GM19467 (cell line): ENCODE measurements around the gene P2RX7.

Experiments used
- ATAC-seq: cut with Tn5 transposase; IDR thresholded peaks from one replicate; pipeline ENCODE4 v1.9.1; 2021; ENCODE audit warnings: mild to moderate bottlenecking, moderate library complexity; ENCODE audit not compliant: unreplicated experiment

The P2RX7 gene

DNA sequence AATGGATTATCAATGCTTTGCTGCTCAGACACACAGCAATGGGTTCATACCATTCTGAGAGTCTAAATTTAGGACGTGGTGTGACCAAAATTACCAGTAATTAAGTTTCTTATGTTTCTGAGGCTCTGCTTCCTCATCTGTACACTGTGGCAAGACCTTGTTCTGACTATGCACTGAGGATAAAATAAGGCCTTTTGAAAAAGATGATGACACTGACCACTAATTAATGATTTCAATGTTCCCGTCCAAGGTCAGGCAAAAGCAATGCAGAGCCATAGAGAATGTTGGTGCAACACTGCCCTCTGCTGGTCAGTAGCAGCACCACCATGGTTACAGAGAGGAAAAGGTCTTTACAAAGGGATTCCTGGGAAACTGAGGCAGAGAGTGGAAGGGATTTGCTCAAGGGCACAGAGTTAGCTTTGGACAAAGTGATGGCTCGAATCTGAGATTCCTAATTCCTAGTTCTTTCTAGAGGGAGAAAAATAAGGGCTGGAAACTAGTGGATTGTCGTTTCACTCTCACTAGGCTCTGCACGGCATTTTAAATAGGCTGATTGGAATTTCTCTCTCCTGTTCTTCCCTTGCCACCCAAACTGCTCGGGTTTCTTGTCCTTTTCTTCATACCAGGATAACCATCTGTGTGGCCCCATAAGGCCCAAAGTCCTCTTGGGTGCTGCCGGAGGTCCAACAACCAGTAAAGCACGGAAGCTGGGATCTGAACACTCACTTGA lies 22.3 kb upstream of the P2RX7 start:
- peak; percentile 51 for ATAC-seq

DNA sequence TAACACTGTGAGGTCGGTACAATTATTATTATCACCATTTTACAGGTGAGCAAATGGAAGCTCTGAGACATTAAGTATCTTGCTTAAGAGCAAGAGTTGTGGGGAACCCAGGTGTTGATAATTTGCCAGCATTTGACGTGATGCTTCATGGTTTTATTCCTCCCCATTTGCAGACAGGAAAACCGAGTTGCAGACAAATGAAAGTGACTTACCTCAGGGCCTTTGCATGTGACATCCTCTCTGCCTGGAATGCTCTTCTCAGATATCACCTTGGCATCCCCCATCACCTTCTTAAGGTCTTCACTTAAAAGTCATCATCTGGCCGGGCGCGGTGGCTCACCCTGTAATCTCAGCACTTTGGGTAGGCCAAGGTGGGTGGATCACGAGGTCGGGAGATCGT lies 21.0 kb upstream of the P2RX7 start:
- ATAC-seq, result no peak

DNA sequence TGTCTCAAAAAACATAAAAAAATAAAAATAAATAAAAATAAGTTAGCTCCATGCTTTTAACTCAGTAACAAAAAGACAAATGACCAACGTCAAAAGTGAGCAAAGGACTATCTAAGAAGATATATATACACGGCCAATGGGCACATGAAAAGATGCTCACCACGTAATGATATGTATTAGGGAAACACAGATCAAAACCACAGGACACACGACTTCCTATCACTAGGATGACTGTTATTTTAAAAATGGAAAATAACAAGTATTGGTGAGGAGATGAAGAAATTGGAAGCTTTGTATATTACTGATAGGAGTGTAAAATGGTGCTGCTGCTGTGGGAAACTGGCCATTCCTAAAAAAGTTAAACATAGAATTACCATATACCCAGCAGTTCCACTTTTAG lies 20.2 kb upstream of the P2RX7 start:
- ATAC-seq, result no peak

DNA sequence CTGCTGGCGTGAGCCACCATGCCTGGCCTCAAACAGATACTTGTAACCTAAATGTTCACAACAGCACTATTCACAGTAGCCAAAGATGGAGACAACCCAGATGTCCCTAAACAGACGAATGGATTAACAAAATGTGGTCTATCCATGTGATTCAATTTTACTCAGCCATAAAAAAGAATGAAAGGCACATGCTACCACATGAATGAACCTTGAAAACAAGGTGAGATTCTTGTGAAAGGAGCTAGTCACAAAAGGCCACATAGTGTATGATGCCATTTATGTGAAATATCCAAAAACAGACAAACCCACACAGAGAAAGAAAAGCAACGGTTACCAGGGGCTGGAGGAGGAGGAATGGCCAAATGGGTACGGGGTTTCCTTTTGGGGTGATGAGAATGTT lies 19.6 kb upstream of the P2RX7 start:
- ATAC-seq, result no peak

DNA sequence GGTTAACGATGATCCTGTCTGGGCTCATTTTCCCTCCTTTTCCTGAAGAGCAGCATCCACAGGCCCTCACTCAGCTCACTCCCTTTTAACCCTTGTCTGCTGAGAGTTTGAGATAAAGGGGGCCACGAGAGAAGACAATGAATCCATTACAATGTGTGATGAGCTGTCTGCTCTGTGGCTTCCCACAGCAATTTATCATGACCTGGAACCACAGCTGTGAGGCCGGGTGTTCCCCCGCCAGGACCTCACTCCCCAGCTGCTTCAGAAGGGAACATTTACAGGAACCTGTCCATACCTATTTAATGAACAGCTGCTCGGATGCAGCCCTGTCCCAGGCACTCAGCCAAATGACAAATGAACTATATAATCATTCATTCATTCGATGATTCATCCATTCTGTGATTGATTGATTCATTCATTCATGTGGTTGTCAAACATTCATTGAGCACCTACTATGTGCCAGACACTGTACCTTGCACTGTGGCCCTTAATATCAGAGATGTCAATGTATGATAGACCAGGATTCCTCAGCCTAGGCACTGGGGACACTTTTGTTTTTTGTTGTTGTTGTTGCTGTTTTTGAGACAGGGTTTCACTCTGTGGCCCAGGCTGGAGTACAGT lies 18.5 kb upstream of the P2RX7 start:
- no peak for ATAC-seq

DNA sequence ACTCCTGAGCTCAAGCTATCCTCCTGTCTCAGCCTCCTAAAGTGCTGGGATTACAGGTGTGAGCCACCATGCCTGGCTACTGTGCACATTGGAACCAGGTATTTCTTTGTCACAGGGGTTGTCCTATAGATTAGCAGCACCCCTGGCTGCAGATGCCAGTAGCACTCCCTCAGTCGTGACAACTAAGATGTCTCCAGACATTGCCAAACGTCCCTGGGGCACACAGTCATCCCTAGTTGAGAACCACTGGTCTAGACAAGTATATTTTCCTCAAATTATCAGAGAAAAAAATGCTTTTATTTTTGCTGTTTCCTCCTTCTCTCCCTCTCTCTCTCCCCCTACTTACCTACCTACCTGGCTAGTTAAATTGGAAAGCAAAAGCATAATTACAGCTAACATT lies 17.9 kb upstream of the P2RX7 start:
- ATAC-seq, result no peak

DNA sequence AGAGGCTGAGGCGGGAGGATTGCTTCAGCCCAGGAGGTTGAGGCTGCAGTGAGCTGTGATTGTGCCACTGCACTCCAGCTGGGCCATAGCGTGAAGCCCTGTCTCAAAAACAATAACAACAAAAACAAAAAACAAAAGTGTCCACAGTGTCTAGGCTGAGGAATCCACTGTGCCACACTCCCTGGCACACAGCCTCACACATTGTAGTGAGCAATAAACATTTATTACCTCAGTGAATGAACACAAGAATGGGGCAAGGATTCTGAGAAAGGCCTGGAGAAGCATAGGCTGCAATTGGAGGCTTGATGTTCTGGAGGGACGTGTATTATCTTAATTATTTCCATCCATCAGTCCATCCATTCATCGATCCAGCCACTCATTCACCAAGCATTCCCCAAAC lies 17.1 kb upstream of the P2RX7 start:
- ATAC-seq, result no peak

DNA sequence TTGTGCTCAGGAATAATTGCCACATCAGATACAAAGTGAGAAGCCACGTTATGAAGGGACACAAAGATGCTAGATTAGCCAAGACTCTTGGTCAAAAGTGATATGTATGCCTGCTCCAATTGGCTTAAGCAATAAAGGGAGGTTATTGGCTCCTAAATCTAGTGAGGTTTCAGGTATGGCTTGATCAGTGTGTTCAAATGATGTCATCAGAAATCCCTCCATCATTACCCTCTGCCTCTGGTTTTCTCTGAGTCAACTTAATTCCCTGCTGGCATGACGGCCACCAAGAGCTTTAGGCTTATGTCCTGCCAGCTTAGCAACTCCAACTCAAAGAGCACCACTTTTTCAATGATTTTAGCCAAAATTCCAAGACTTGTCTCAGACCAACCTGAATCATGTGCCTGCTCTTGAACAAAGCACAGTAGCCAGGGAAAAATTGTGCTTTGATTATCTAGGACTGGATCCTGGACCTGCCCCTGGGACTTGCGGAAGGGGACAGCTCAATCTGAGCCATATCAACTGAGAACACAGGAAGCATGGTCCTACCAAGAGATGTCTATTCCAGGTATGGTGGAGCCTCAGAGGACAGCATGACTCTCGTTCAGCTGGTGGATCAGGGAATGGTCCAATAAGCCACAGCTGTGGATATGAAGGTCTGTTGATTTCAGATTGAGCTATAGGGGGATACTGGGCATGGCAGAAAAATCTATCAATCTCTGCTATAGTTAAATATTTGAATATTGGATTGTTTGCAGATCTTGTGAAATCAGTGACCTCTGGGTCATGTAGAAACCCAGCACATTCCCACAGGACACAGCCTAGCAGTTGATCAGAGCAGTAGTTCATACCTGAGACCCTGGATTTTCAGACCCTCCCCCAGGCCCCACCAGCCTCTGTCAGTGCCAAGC lies 16.1 kb upstream of the P2RX7 start:
- ATAC-seq, result no peak

DNA sequence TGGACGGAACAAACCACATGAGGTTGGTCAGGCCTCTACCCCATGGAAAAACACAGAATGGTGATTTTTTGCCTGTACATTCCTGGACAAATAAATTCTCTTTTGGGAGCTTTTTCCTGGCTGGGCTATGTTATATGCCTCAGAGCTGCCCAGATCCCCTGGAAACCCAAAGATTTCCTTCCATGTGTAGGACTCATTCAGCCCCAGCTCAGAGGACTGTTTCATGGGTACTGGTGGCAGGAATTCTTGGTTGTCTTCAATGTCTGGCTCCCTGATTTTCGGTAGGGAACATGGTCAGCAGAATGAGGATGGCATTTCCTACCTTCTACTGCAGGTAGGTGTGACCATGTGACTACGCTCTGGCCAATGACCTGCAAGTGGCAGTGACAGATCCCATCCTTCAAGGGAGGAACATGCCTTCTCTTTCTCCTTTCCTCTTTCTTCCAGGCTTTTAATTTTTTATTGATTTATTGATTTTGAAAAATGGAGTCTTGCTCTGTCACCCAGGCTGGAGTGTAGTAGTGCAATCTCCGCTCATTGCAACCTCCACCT lies 15.4 kb upstream of the P2RX7 start:
- no peak for ATAC-seq

DNA sequence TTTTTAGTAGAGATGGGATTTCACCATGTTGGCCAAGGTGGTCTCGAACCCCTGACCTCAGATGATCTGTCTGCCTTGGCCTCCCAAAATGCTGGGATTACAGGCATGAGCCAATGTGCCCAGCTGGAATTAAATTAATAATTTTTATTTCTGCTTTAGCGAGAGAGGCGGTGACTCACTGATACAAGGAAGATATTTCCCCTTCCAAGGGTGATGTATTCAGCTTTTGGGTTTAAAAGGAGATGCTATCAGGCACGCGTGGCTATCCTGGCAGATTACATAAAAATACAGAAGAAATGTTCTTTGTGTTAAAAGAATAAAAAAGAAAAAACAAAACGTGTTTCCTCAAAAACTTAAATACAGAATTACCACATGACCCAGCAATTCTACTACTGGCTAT lies 12.4 kb upstream of the P2RX7 start:
- no peak for ATAC-seq

DNA sequence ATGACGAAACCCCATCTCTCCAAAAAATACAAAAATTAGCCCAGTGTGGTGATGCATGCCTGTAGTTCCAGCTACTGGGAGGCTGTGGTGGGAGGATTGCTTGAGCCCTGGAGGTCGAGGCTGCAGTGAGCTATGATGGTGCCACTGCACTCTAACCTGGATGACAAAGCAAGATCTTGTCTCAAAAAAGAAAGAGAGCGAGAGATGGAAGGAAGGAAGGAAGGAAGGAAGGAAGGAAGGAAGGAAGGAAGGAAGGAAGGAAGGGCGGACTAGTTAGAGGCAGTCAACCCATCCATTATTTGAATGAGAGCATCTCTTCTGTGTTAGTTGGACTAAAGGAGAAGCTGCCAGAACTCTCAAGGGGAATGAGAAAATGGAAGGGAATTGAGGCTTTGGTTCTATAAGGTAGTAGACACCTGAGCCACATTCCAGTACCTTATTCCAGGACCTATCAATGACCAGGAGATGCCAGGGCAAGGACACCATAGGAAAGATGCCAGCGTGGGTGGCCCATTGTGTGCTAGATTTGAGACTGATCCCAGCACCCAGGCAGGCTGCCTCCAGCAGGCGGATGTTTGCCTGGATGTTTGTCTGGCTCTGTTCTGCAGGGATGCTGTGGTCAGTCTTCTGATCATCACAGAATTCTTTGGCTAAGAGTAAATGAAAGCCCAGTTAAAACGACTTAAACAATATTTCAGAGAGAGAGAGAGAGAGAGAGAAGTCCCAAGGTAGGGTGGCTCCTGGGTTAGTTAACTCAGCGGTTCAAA lies 11.5 kb upstream of the P2RX7 start:
- no peak for ATAC-seq

DNA sequence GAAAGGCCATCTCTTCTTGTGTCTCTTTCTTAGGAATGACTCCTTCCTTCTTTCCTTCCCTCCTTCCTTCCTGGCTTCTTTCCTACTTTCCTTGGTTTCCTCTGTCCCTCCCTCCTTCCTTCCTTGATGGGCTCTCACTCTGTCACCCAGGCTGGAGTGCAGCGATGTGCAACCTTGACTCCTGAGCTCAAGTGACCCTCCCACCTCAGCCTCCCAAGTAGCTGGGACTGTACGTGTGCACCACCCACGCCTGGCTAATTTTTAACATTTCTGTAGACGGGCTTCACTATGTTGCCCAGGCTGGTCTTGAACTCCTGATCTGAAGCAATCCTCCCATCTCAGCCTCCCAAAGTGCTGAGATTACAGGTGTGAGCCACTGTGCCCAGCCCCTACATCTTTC lies 10.9 kb upstream of the P2RX7 start:
- ATAC-seq, result no peak

DNA sequence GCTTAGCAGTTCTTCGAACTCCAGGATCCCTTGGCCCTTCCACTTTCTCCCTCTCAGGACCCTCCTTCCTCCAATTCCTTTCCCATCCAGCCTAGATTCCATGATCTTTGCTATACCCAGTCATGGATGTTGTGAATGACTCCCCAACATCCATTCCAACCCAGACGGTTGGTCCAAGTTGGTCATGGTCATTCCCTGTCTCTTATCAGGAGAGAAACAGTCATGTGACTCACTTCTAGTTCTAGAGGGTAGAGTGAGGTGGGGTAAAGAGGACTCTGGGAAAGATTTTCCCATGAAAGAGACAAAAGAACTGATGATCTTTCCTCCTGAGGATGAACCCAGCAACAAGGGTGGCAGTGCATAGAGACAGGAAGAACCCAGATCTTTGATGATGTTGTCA lies 9.2 kb upstream of the P2RX7 start:
- ATAC-seq, result no peak

DNA sequence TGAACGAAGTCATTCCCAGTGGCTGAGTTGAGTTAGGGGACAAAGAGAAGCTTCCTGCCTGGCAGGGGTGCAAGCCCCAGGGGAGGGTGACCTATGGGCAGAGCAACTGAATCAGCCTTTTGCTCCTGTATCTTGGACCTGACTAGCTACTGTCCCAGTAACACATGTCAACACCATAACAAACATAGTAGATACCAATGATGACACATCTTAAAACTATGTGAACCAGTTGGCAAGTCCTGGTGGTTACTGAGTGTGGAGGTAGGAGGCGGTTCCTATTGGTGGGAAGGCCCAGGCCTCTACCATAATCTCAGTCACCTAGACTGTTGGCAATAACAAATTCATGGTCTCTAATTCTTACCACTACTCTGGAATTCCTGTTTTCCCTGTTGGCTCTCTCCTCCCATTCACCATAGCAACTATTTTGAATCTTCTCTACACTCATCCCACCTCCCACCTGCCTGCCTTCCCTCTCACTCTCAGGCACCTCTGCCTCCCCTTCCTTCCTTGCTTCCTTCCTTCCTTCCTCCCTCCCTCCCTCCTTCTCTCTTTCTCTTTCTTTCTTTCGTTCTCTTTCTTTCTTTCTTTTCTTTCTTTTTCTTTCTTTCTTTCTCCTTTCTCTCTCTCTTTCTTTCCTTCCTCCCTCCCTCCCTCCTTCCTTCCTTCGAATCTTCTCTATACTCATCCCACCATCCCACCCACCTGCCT lies 8.1 kb upstream of the P2RX7 start:
- ATAC-seq, result no peak

DNA sequence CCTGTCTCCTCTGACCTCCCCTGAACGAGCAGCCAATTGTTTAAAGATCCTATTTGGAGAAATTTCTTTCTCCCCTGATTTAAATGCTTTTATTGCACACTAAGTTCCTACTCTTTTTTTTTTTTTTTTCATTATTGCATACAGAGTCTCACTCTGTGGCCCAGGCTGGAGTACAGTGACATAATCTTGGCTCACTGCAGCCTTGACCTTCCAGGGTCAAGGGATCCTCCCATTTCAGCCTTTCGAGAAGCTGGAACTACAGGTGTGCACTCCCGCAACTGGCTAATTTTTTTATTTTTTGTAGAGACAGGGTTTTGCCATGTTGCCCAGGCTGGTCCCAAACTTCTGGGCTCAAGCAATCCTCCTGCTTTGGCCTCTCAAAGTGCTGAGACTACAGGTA lies 5.2 kb upstream of the P2RX7 start:
- ATAC-seq, result no peak

DNA sequence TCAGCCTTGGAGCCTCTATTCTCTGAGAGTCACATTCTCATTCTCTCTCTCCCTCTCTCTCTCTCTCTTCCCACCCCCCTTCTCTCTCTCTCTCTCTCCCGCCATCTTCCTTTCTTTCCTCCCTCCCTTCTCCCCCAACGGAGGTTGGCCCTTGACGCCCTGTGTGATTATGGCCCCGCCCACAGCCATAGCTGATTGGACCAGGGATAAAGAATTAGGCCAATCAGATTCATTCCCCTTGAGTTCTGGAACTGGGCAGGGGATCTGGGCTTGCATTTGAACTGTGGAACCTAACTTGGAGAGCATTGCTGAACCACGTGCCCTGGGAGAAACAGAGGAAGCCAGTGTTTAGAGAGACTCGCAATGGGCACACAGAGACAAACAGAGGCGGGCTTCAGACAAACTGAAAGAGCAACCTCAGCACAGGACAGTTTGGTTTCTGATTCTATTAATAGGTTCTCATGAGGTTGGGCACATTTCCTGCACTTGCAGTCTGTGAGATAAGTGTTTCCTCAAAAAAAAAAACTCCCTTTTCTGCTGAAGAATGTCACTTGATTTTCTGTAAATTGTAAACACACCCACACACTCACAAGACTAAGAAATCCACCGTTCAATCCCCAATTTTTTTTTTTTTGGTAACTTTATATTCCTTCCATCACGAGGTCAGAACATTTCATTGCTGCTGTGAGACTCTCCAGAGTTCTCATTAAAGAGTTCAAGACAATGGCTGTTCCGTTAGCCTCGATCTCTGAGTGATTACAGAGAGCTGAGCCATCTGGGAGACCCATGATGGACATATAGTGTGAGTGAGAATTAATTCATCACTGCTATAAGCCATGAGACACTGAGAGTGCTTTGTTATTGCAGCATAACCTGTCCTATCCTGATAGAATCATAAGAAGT lies 3.5 kb upstream of the P2RX7 start:
- peak; percentile 71 for ATAC-seq

DNA sequence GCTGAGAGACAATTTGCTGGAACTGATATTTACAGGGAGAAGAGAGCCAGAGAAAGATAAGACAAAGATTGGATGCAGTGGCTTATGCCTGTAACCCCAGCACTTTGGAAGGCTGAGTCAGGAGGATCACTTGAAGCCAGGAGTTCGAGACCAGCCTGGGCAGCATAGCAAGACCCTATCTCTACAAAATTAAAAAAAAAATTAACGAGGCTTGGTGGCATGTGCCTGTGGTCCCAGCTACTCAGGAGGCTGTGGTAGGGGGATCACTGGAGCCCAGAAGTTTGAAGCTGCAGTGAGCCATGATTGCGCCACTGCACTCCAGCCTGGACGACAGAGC lies 2.9 kb upstream of the P2RX7 start:
- no peak for ATAC-seq

DNA sequence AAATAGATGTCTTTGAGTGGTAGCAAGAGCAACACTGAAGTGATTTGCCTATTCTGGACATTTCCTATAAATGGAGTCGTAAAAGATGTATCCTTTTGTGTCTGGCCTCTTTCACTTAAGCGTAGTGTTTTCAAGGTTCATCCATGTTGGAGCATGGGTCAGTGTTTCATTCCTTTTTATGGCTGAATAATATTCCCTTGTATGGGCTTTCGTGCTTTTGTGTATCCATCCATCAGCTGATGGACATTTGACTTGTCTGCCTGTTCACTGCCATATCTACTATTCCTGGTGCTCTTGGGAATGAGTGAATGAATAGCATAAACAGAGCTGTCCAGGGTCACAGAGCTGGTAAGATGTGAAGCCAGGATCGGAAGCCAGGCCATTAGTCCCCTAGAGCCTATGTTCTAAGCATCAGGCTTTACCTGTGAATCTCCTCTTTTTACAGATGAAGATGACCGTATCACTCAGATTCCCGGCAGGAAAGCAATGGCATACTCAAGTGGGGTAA lies 1.8 kb upstream of the P2RX7 start:
- ATAC-seq, result no peak

DNA sequence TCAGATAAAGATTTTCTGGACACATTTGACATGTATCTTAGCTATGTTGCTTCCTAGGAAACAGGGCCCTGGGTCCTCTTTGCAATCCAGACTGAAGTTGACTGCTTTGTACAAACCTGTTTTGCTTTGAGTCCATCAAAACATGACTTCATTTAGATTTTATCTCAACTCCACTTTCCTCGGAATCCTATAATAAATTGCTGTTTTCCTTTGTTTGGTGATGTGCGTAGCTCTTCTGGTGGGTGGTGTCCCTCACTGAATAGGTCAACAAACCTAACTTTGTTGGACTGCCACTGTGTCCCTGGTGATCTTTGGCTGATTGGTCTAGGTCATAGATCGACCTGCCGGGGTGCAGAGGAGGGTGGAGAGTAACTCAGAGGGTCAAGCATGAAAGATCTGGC lies 735 bp upstream of the P2RX7 start:
- no peak for ATAC-seq
